ENCODE results near the gene TRIAP1.

TRIAP1 gene

GRCh38 chr12:120438495-120439198 lies 7.5 kb downstream of the TRIAP1 start:
- Histone ChIP-seq H3K4me1 (ENCODE audit: low read length) (peaks cover 15% of the 10 kb centered on the region), H2AFZ (ENCODE audit: low read depth, low read length) (no peak overlapping the region), H3K4me2 (ENCODE audit: low read length) (peak overlapping the region; percentile 91), H4K20me1 (ENCODE audit: insufficient read depth, low read length) (peaks cover 5% of the 10 kb centered on the region; the same call in 1 of the 2 replicates), H3K79me2 (ENCODE audit: low read length) (peaks cover 50% of the 10 kb centered on the region), H3K9ac (ENCODE audit: low read length) (peak overlapping the region; percentile 72), H3K9me3 (ENCODE audit: insufficient read depth, low read length) (no peaks in the 10 kb centered on the region), H3K36me3 (replicated peaks; ENCODE audit: low read depth, low read length) (peaks cover 9% of the 10 kb centered on the region), H3K27me3 (ENCODE audit: low read depth, low read length) (no peaks in the 10 kb centered on the region), H3K27ac (ENCODE audit: low read length) (peak overlapping the region; percentile 42), H3K4me3 (ENCODE audit: low read length) (peak overlapping the region; percentile 97)
- no peak for TF ChIP-seq EZH2phosphoT487 (IDR thresholded peaks at IDR 0.05; ENCODE audit: low read depth)
- TF ChIP-seq, protein P1, sequence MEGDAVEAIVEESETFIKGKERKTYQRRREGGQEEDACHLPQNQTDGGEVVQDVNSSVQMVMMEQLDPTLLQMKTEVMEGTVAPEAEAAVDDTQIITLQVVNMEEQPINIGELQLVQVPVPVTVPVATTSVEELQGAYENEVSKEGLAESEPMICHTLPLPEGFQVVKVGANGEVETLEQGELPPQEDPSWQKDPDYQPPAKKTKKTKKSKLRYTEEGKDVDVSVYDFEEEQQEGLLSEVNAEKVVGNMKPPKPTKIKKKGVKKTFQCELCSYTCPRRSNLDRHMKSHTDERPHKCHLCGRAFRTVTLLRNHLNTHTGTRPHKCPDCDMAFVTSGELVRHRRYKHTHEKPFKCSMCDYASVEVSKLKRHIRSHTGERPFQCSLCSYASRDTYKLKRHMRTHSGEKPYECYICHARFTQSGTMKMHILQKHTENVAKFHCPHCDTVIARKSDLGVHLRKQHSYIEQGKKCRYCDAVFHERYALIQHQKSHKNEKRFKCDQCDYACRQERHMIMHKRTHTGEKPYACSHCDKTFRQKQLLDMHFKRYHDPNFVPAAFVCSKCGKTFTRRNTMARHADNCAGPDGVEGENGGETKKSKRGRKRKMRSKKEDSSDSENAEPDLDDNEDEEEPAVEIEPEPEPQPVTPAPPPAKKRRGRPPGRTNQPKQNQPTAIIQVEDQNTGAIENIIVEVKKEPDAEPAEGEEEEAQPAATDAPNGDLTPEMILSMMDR (IDR thresholded peaks at IDR 0.05; ENCODE audit: low read depth, low read length), result no peak

GRCh38 chr12:120437735-120438494 lies 8.3 kb downstream of the TRIAP1 start, which contains the start of gene COX6A1:
COX6A1 (plus strand) TSS chr12:120438113; CDS start chr12:120438127, 14 bp downstream.
- Histone ChIP-seq H3K4me2 (ENCODE audit: low read length) (peak within 1 kb of the TSS; percentile 98), H3K36me3 (replicated peaks; ENCODE audit: low read depth, low read length) (peaks cover 7% of the 10 kb centered on the region), H3K27ac (ENCODE audit: low read length) (peak within 1 kb of the TSS; percentile 47), H3K79me2 (ENCODE audit: low read length) (peaks cover 43% of the 10 kb centered on the region), H3K9me3 (ENCODE audit: insufficient read depth, low read length) (no peaks in the 10 kb centered on the region), H2AFZ (ENCODE audit: low read depth, low read length) (peak within 1 kb of the TSS; percentile 98), H3K4me3 (ENCODE audit: low read length) (peak within 1 kb of the TSS; percentile 97), H3K27me3 (ENCODE audit: low read depth, low read length) (no peaks in the 10 kb centered on the region), H4K20me1 (ENCODE audit: insufficient read depth, low read length) (peaks cover 5% of the 10 kb centered on the region; the same call in 1 of the 2 replicates), H3K9ac (ENCODE audit: low read length) (peak within 1 kb of the TSS; percentile 85), H3K4me1 (ENCODE audit: low read length) (peaks cover 18% of the 10 kb centered on the region)
- TF ChIP-seq, protein P1 (IDR thresholded peaks at IDR 0.05; ENCODE audit: low read depth, low read length), result no peak
- no peak for TF ChIP-seq EZH2phosphoT487 (IDR thresholded peaks at IDR 0.05; ENCODE audit: low read depth)

GRCh38 chr12:120432772-120433525 lies 13.2 kb downstream of the TRIAP1 start:
- TF ChIP-seq, protein P1 (IDR thresholded peaks at IDR 0.05; ENCODE audit: low read depth, low read length), result no peak
- TF ChIP-seq EZH2phosphoT487 (IDR thresholded peaks at IDR 0.05; ENCODE audit: low read depth), result no peak
- H3K36me3 ChIP-seq (replicated peaks; ENCODE audit: low read depth, low read length), result no peaks in the 10 kb centered on the region
- no peaks in the 10 kb centered on the region for H3K9me3 ChIP-seq (ENCODE audit: insufficient read depth, low read length)
- H3K9ac ChIP-seq (ENCODE audit: low read length), result no peak overlapping the region
- no peaks in the 10 kb centered on the region for H4K20me1 ChIP-seq (ENCODE audit: insufficient read depth, low read length)
- 0 out of 2 replicates have a peak, but pooled peaks cover 4% of the 10 kb centered on the region for H3K27me3 ChIP-seq (ENCODE audit: low read depth, low read length)
- H3K4me3 ChIP-seq (ENCODE audit: low read length), result no peak overlapping the region
- peaks cover 8% of the 10 kb centered on the region; the same call in 1 of the 2 replicates for H3K4me1 ChIP-seq (ENCODE audit: low read length)
- H3K27ac ChIP-seq (ENCODE audit: low read length), result no peak overlapping the region
- no peak overlapping the region for H3K4me2 ChIP-seq (ENCODE audit: low read length)
- peaks cover 4% of the 10 kb centered on the region; the same call in 1 of the 2 replicates for H3K79me2 ChIP-seq (ENCODE audit: low read length)
- H2AFZ ChIP-seq (ENCODE audit: low read depth, low read length), result peak overlapping the region; percentile 98

All from OCI-LY3 (cell line).